NCI-H2107 (cell line): ENCODE results near the gene PPP1R3F.

ENCODE experiments used
- DNase-seq: peaks from one replicate; lab custom pipeline; 2025; lab: John Stamatoyannopoulos, UW

PPP1R3F gene

DNA sequence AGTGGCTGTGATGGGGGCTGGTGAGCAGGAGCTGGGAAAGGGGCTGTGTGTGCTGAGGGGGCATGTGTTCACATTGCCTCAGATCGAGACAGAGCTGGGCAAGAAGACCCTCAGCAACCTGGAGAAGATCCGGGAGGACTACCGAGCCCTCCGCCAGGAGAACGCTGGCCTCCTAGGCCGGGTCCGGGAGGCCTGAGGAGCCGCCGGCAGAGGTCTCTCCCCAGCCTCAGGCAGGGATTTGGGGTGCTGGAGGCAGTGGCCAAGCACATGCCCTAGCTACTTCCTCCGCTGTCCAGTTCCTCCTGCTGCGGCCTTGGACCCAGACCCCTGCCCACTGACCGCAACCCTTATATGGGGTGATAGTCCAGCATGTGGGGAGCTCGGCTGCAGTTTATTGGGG is 19.5 kb upstream of the PPP1R3F start:
- no peak for DNase-seq

DNA sequence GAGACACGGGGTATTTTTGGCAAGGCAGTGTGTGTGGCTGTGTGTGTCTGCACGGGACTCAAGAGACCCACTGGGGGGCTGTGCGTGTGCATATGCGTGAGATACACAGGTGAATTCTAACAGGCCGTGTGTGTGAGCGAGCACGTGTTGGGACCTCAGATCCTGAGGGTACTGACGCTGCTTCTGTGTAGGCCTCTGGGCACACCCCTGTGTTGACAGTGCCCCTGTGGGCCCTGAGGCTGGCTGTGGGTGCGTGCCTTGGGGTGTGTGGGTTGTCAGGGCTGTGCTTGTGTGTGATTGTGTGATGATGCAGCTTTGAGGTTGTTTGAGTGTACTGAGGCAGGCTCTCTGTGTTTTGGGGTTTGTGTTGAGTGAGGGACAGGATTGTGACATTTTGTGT is 19.0 kb upstream of the PPP1R3F start:
- DNase-seq, result no peak

DNA sequence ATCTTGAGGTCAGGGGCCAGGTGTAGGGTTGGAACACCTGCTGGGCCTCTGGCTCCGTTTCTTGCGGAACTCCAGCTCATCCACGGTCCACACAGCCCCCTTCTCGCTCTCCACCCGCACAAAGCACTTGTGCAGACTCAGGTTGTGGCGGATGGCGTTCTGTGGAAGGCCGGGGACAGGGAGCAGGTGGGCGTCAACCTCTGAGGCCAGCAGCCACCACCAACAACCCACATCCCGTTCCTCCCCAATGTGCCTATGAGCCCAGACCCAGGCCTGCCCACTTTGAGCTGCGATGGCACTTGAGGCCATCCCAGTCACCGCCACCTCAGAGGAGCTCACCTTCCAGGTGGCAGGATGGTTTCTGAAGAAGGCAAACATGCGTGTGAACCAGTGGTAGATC is 18.3 kb upstream of the PPP1R3F start:
- DNase-seq, result no peak

DNA sequence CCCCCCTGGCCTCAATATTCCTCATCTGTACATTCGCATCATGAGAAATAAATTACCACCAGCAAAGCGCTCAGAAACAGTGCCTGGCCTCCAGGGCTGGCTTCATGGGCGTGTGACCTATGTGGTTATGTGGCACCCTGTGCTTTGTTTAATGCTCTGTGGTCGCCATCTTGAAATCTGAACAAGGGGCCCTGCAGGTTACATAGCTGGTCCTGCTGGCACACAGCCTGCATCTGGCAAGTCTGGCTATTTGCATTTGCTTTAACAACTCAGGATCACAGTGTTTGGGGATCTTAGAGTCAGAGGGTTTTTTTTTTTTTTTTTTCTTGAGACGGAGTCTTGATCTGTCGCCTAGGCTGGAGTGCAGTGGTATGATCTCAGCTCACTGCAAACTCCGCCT is 15.0 kb upstream of the PPP1R3F start:
- DNase-seq, result no peak

DNA sequence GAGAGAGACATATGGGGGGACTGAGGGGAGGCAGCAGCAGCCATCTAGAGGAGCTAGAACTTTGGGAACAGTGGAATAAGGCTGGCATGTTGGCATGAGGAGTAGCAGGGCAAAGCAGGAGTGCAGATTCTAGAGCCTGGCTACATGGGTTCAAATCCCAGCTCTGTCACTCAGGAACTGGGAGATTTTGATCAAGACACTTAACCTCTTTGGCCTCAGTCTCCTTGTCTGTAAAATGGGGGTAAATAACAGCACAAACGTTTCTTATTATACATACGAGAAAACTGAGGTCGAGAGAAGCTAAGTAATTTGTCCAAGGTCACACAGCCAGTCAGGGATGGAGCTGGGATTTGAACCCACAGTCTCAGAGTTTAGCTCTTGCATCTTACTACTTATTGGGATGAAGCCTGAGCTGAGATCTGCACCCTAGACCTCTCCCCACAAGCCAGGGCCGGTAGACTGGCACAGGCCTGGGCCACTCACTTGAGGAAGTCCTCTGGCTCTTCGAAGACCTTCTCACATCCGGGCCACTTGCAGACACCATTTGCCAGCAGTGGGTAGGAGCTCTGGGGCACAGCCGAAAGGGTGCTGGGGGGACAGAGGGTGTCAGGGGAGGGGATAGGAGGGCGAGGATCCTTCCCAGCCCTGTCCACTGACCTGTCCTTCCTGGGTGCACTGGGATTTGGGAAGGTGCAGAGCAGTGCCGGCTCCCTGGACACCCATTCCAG is 13.2 kb upstream of the PPP1R3F start:
- DNase-seq, result no peak

DNA sequence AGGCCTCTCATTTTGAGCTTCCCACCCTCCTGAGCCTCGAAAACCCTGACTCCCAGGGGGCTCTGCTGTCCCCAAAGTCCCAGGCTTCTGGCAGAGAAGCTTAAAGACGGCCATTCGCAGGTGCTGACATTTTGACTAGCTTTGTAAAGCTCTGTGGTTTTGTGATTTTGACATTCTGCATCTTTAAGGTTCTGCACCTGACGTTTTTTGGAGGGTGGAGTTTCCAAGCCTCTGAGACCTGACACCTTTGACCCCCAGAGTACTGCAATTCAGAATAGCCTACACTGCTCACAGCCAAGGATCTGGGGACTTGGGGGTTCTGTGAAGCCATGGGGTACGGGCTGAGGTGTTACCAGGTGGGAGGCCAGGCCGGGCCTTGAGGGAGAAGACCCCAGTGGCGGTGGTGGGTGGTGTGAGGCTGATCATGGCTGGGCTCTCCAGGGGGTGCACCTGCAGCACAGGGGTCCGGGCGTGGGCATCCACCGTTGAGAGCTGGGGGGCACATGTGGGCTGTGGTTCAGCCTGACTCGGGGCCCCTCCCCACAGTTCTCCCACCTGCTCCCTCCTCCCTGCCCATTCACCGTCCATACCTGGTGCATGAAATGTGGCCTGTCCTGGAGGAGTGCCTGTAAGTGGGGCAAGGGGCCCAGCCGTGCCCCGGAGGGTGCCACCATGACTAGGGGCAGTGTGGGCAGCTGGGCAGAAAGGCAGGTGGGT is 12.4 kb upstream of the PPP1R3F start:
- DNase-seq, result no peak

DNA sequence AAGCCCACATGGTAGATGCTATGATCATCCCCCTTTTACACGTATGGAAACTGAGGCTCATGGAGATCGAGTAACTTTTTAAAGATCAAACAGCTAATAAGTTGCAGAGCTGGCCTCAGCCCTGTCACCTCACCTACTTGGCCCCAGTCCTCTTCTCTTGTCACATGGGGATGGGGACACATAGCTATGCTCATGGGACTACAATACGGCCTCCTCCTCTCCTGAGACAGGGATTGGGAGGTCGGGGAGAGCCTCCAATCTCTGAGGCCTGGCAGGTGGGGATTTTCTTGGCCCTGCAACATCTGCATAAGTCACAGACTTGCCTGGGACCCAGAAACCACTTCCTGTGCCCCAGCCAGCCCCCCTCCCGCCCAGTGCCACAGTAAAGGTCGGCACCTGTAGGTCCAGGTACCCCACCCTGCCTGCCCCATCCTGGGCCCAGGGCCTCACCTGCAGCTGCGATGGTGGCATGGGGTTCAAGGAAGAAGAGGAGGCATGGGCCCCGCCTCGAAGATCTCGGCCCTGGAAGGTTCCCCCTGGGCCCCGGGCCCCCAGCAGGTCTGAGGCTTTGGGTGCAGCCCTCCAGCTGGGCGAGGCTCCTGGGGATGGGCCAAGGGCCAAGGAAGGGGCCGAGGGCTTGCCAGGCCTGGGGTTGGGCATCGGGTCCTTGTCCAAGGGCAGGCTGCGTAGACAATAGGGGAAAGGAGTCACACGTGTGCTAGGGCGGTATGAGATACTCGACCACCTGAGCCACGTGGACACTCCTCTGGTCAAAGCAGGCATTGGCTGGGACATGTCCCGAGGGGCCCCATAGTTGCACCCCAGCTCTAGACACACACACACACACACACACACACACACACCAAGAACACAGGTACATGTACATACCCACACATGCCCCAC is 11.5 kb upstream of the PPP1R3F start:
- DNase-seq, result no peak

DNA sequence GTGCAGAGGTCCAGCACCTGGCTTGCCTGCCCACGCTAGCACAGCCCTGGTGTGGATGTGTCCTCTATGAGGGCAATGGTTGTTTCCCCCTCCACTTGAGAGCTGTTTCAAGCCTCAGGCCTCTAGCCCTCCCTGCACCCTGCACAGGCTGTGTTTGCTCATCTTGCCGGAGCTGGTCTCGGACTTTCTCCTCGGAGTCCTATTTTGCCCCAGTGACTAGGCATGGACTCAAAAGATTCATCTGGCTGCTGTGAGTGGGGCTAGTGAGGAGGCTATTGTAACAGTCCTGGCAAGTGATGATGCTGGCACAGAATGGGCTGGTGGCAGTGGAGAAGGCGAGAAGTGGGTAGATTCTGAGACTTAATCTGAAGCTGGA is 10.9 kb upstream of the PPP1R3F start:
- no peak for DNase-seq

DNA sequence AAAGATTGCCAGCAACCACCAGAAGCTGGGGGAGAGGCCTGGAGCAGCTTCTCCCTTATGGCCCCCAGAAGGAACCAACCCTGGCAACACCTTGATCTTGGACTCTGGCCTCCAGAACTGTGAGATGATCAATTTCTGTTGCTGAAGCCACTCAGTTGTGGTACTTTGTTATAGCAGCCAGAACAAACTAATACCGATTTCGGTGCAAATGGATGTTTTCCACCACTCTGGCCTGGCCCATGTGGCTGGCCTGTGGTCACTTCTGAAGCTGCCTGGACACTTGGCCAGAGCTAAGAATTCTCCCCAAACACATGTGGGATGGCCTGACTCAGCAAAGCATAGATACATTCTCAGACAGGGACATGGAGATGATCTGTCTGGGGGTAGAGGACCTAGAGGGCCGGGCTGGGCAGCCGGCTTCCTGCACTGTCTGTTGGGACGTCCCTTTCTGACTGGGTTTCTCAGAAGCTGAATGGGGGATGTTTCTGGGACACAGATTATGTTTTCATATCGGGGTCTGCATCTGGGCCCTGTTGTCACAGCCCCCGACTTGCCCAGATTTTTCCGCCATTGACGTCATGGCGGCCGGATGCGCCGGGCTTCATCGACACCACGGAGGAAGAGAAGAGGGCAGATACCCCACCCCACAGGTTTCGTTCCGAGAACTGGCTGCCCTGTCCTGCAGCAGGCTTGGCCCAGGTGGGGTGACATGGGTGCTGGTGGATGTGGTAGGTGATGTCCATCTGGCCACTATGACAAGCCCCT is 9.2 kb upstream of the PPP1R3F start:
- no peak for DNase-seq

DNA sequence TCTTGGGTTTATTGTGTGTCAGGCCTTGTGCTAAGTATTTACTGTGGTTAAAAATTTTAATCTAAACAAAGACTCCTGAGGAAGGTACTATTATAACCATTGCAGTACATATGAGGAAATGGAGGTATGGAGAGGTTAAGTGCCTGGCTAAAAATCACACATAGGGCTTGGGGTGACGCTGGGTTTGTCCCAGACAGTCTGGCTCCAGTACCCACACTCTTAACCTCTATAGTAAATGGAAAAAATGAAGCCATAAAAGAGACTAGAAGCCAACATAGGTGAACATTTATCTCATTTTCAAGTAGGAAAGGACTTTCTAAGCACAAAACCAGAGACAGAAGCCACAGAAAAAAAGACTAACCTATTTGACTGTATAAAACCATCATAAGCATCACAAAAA is 7.0 kb upstream of the PPP1R3F start:
- no peak for DNase-seq

DNA sequence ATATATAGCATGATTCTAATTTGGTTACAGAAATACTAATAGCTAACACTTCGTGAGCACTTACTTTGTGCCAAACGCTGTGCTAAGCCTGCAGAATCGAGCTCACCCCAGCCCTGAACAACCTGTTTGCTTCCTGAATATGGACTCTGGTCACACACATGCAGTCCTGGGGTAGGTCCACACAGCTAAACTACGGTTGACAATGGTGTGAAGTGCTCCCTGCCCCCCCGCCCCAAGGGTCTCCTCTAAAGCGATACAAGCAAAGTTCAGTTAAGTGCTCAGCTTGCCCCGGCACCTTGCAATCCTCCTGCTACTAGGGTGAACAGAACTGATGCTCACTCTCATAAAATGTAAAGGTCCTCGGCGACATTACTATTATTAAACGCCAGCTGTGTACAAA is 6.0 kb upstream of the PPP1R3F start:
- no peak for DNase-seq

DNA sequence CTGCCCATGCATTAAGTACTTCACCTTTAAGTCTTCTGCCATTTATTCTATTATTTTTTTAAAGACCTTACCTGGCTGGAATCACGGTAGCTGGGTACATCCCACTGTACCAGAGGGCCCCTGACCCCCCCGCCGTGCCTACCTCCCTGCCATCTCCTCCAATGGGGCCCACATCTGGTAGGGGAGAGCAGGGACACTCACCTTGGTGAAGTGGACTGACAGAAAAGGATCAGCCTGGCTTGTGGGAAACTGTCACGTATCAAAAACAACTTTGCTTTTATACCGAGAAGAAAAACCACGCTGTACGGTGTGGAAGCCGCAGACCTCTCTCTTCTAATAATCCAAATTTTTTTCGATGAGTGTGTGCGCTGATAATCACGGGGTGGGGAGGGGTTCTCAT is 5.1 kb upstream of the PPP1R3F start, which contains the start of gene FOXP3:
TSS of gene FOXP3 (minus strand) at position 251 of the 400 bp plus-strand sequence. CDS start 6,205 bp downstream, outside the sequence.
- DNase-seq, result no peak

DNA sequence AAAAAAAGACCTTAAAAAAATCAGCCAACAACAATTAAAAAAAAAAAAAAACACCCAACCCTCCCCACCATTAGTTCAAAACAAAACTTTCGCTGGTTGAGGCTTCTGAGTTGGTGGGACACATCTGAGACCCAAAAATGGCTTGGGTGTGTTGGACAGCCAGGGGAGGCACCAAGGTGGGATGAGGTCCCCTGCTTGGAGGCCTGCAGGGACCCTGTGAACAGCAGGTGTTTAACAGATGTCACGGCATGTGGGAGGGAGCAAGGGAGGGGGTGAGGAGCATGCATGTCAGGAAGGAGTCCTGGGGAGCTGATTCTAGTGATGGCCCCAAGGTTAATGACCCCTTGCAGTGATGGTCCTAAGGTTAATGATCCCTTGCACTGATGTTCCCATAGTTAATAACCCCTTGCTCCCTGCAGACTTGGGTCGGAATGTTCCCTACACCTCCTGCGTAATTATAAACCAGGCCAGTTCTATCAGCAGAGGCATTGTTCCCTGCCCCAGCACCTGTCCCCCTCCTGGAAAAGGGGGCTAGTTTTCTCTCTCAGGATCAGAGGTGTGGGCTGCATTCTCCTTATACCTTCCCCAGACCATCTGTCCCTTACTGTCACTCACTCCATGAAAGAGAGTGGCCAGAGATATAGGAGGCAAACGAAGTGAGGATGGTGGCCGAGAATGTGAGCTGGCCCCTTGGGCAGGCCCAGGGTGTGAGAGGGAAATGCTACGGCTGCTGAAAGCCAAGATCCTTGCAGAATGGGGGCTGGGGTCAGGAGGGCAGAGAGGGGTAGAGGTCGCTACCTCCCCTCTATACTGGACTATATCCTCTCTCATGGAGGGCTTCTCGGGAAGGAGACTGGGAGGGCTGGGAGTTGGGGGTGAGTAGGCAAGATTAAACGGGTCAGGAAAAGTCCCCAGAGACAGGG is 2.8 kb upstream of the PPP1R3F start:
- DNase-seq, result no peak

DNA sequence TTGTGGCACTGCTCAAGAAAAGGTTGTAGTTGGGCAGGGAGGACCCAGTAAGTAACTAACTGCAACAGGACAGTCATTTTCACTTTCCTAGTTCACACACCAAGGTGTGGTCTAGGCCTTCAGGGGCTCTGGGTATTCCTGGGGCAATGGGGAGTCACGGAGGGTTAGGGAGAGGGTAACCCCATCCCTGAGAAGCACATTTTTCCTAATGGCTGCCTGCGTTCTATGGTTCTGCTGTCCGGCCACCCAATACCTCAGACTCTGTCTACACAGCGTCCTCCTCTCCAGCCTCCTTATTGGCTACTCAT is 937 bp upstream of the PPP1R3F start:
- no peak for DNase-seq

DNA sequence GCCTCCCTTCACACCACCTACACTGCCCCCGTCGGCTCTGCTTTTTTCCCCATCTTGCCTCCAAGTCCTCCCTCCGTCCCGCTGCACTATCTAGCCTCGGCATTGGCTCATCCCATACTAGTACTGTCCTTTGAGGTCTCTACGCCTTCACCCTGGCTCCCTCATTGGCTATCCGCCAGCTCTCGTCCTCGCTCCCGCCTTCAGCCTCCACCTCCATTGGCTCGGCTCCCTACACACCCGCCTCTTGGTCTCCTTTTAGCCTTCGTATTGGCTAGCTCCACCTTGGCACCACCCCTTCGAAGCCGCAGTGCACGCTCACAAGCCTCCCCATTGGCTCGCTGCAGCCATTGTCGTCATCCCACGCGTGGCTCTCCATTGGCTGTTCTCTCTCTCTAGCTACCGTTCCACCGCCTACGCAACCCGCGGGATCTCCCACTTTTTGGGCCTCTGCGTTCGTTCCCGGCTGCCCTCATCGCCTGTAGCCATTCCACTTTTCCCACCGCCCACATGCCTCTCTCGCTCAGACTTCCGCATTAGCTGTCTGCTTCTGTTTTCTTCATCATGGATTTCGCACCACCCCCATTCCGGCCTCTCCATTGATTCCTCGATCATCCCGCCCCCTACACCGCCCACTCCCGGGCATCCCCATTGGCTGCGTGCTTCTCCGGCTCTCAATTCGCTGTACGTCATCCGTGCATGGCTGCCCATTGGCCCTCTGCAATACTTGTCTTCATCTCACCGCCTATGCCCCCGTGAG is 405 bp upstream of the PPP1R3F start:
- peak; percentile 97 for DNase-seq

DNA sequence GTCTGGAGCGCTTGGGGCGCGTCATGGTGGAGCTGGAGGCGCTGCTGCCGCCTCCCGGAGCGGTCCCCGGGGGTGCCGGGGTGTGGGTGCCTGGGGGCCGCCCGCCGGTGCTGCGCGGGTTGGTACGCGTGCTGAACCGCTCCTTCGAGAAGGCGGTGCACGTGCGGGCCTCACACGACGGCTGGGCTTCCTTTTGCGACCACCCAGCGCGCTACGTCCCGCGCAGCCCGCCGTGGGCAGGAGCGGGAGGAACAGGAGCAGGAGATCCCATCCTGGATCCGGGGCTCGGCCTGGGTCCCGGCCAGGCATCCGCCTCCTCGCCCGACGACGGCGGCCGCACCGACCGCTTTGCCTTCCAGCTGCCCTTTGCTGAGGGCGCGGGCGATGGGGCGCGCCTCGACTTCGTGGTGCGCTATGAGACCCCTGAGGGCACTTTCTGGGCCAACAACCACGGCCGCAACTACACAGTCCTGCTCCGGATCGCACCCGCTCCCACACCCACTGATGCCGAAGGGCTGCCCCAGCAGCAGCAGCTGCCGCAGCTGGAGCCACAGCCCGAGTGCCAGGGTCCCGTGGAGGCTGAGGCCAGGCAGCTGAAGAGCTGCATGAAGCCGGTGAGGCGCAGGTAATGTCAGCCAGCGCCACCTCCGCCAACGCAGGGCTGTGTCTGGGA is 792 bp downstream of the PPP1R3F start:
- DNase-seq, result no peak

DNA sequence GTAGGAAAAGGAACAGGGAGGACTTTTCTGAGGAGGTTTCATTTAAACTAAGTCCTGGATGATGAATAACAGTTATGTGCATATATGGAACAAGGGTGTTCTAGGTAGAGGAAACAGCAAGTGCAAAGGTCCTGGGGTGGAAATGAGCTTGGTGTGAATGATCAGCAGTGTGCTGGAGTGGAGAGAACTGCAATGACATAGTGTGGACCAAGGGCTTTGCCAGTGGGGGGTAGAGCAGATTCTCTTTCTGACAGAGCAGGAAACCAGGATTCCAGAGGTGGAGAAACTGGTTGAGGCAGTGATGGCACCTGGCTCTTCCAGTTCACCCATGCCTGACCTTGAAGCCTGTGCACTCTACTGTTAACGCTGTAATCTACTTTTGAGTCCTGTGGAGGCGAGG is 1.7 kb downstream of the PPP1R3F start:
- no peak for DNase-seq

DNA sequence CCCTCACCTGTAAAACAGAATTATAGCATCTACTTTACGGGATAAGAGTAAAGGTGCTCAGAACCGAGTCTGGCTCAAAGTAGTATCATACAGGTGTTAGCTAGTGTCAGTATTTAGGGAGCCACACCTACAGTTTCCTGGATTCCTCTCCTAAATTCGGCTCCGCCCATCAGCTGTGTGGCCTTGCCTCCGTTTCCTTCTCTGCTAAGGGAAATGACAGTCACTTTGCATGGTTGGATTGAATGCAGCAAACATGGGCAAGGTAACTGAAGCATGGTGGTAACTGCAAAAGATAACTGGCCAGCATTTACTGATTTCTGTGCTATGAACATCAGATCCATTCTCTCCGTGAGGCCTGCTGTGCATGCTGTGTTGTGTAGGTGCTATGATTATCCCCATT is 2.8 kb downstream of the PPP1R3F start:
- DNase-seq, result no peak

DNA sequence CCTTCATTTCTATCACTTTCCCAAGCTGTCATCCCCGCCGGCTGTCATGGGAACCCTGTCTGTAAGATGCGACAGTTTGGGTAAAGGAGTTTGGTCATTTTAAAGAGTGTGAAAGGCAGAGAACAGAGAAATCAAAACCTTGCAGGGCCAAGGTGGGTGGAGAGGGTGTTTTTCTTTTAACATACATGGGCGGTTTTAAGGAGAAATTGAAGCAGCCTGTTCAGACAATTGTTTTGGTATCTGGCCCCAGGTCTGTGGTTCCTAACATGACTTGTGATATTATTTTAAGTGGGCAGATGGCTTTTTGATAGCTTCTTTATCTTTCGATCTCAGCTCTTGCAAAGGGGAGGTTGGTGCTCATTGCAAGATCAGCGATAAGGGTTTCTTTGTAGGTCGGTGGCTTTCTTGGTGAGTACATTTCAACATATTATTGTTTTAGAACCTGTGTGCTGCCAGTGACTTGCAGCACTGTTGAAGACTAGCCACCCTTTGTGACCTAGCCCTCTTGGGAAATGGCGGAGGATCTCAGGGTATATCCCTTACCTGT is 3.7 kb downstream of the PPP1R3F start:
- DNase-seq, result no peak
